HG02759 (cell line): ENCODE measurements around the gene NDUFA12.
A peak's percentile ranks its signal among the peaks of the same experiment; 100 is the strongest.
"Not testable (repeated sequence)": the region's sequence is repeated elsewhere in the genome, so short reads cannot be mapped to it uniquely, and the experiment has no call there.

Experiments
- ATAC-seq: cut with Tn5 transposase; IDR thresholded peaks from one replicate; pipeline ENCODE4 v1.9.1; 2021; ENCODE audit warnings: mild to moderate bottlenecking, moderate library complexity; ENCODE audit not compliant: unreplicated experiment

The NDUFA12 gene

DNA sequence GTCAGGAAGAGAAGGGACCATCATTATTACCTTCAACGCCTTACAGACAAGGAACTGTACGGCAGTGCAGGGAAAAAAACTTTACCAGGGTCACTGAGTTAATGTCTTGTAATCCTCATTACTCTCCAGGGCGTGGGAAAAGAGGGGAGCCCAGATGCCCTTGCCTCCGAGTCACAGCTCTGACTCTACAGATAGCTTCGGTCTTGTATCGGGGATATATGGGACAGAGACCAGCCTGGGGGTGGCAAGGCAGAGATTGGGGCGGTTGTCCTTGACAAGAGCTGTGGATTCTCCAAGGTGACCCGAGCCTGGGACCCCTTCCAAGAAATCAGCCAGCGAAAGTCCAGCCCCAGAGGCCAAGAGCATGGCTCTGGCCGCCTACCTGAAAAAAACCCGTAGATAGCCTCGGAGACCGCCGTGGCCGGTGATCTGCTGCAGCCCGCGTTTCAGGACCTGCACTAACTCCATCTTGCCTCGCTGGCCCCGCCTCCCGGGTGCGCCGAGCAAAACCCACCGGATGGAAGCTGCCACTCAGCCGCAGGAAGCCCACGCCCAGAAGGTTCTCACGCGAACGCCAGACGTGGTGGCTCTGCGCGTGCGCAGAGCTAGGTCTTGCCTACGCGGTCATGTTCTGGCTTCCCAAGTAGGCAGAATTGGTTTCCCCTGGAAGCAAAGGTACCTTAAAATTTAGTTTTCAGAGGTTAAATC is at the start of gene NDUFA12:
NDUFA12 (minus strand) TSS at position 485 of the 708 bp plus-strand sequence; CDS start at position 468, 17 bp downstream.
- peak; percentile 100 for ATAC-seq

DNA sequence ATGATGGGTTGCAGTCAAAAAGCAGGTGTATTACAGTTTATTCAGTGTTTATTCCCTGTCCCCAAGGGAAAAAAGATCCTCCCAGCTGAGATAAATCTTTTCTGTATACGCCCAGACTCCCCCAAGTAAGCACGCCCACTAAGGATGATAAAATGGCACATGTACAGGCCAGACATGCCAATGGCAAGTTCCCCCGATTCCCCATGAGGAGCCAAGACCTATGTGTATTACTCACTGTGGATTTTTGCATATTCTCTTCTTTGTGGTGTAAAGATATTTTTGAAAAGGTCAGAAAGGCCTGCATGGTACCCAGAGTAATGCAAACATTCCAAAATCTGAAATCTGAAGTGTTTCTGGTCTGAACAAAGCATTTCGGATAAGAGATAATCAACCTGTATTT is 47.7 kb upstream of the NDUFA12 start:
- ATAC-seq: no peak

DNA sequence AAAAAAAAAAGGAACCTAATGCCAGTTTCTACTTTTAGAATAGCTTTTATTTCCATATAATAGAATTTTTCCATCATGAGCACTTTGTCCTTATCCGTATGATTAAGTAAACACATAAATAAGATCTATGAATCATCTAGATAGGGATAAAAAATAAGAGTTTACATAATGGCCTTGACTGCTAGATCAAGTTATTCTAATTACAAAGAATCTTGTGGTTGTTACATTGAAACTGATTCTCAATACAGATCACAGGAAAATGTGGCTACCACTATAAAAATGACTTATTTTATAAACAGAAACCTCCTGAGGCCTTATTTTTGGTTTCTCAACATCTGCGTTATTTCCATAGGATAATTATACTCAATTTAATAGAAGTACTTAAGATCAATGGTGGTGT is 34.4 kb upstream of the NDUFA12 start:
- no peak for ATAC-seq

- ATAC-seq: no peak
Observed at GRCh38 chr12:95034750-95035149, 31.3 kb upstream of the NDUFA12 start.

- no peak for ATAC-seq
Observed at GRCh38 chr12:95022477-95022876, 19.0 kb upstream of the NDUFA12 start.

DNA sequence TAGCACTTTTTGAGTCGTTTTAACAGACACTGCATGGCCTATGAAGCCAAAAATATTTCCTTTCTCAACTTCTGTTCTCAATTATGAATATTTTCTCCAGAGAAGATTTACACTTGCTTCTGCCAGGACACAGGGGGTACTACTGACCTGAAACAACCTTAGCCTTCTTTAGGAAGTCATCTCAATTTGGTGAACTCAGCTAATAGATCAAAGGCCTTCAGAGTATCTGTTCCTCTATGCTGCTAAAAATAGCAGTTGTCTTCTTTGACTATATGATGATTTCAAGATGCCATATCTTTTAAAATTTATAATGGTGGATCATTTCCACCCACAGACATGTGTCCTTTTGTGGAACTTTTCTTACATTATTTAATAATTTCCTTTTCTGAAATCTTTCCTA is 14.0 kb upstream of the NDUFA12 start:
- no peak for ATAC-seq

- ATAC-seq: no peak
Observed at GRCh38 chr12:95016120-95016519, 12.6 kb upstream of the NDUFA12 start.

GRCh38 chr12:95014554-95014953 is 11.1 kb upstream of the NDUFA12 start:
- ATAC-seq: no peak

DNA sequence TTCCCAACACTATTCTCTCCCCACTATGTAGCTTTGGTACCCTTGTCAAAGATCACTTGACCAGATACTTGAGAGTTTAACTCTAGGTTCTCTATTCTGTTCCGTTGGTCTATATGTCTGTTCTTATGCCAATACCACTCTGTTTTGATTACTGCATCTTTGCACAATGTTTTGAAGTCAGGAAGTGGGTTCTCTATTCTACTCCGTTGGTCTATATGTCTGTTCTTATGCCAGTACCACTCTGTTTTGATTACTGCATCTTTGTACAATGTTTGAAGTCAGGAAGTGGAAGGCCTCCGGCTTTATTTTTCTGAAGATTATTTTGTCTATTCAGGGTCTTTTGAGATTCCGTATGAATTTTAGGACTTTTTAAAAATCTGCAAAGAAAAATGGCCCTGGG is 2.7 kb upstream of the NDUFA12 start:
- no peak for ATAC-seq

- no peak for ATAC-seq
Observed at GRCh38 chr12:95004610-95005009, 1.1 kb upstream of the NDUFA12 start.

- peak; percentile 1 for ATAC-seq
Observed at GRCh38 chr12:95003921-95004272, 400 bp upstream of the NDUFA12 start.

DNA sequence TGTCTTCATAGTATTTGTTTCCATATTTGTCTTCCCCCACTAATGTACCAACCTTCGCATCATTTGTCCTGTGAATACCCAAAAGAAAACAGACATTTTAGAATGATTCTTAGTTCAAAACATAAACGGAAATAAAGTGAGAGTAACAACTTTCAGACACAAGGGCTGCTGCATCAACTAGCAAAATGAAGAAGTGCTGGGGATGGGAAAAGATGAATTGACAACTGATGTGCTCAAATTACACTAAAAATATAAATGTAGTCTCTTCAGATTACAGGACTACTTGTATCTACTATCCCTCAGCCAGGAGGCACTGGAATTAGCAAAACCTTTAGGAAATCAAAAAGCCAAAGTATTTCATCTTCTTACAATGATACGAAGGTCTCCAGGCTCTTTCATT is 743 bp downstream of the NDUFA12 start:
- ATAC-seq: no peak

DNA sequence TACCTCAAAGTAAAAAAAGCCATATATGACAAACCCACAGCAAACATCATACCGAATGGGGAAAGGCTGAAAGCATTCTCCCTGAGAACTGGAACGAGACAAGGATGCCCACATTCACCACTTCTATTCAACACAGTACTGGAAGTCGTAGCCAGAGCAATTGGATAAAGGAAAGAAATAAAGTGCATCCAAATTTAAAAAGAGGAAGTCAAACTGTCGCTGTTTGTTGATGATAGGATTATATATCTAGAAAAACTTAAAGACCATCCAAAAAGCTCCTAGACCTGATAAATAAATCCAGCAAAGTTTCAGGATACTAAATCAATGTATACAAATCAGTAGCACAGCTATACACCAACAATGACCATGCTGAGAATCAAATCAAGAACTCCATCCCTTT is 5.2 kb downstream of the NDUFA12 start:
- ATAC-seq: no peak

DNA sequence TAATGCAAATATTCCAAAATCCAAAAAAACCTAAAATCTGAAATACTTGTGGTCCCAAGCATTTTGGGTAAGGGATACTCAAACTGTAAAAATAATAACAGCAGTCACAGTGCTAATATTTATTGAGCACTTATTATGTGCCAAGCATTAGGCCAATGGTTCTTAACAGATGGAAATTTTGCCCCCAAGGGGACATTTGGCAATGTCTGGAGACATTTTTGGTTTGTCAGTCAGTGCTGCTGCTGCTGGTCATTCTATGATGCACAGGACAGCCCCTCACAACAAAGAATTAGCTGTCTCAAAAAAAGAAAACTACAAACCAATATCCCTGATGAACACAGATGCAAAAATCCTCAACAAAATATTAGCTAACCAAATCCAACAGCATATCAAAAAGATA is 5.8 kb downstream of the NDUFA12 start:
- no peak for ATAC-seq

DNA sequence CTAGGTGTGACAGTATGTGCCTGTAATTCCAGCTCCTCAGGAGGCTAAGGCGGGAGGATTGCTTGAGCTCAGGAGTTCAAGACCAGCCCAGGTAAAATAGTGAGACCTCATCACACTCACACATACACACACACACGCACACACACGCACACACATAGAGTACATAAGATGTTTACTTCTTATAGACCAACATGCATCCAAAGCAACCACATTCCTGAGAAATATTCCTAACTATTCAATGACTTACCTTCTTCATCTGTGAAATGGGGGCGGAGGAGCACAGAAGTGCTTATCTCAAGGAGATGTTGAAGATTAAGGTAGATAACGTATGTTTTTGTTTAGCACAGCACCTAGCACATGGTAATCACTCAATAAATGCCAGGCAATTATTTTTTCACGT is 6.4 kb downstream of the NDUFA12 start:
- no peak for ATAC-seq

DNA sequence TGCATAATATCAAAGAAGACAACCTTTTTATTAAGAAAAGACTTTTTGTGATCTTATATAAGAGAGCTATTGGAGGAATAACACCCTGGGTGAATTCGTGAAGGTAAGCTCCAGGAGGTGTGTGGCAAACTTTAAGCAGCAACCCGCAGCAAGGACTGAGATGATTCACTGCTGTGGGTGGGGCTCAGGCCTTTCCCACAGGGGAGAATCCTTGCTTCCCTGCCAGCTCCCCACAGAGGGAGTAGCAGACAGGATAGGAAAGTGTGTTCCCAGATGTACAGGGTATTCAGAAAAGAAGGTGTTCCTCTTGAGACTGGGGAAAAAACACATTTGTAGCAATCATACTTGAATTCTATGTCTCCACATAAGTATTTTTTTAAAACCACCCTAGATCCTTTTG is 9.2 kb downstream of the NDUFA12 start:
- no peak for ATAC-seq

GRCh38 chr12:94993855-94994254 is 9.6 kb downstream of the NDUFA12 start:
- not testable (repeated sequence) for ATAC-seq

- no peak for ATAC-seq
Observed at GRCh38 chr12:94990222-94990621, 13.3 kb downstream of the NDUFA12 start.

DNA sequence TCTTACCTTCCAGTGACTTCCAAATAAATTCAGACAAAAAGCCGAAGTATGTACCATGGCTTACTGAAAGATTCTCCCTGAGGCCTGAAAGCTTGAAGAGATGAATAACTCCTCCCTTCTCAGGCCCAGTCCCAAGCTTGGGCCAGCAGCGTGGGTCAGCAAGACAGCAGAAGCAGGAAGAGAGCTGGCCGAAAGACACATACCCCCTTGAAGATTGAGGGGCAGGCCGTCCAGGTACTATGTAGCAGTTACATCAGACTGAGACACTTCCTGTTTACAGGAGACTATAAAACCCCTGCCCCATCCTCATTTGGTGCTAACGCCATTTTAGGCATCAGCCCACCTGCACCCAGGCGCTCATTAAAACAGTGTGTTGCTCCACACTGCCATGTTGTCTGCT is 15.0 kb downstream of the NDUFA12 start:
- ATAC-seq: no peak

DNA sequence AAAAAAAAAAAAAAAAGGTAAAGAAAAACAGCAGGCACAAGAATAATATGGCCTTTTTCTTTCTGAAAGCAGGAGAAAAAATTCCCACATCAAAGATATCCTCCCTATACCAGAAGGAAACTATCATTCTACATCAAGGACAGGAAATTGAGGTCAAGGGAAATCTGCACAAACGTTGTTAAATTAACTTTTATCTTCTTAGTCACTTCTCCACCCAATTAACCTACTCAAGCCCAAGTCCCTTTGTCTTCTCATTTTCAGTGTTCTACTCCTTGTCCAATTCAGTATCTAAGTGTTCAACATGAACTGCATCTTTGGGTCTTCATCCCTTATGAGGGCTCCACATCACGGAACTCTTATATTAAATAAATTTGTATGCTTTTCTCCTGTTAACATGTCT is 15.7 kb downstream of the NDUFA12 start:
- ATAC-seq: no peak

- no peak for ATAC-seq
Observed at GRCh38 chr12:94987076-94987669, 16.3 kb downstream of the NDUFA12 start.

GRCh38 chr12:94985099-94985498 is 18.4 kb downstream of the NDUFA12 start:
- ATAC-seq: not testable (repeated sequence)

DNA sequence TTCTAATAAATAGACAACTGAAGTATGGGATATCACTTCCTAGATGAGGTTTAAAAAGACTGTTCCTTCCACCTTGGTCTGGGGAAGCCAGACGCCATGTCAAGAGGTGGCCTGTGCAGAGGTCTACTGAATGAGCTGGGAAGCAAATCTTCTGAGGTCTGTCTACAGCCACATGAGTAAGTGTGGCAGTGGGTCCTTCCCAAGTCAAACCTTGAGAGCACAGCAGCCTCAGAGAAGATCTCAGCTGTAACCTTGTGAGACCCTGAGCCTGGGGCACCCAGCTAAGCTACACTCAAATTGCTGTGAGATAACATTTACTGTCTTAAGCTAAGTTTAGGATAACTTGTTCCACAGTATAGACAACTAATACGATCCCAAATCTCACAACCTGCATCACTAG is 20.2 kb downstream of the NDUFA12 start:
- ATAC-seq: no peak
